CD14-positive monocyte (primary cell): ENCODE measurements around the gene ARVCF. TPM values are rescaled to one million over a fixed set of nuclear protein-coding genes. Genes with fewer than 3 reads are reported as not detected.

Experiments used
- DNase-seq, 3 donors: peaks; one replicate each; pipeline ENCODE4 v3.0.0-alpha.2; 2011 to 2022
- H2AFZ ChIP-seq: 2 replicates; pipeline ENCODE4 v1.6.0; 2012; ENCODE audit warnings: mild to moderate bottlenecking, low read depth, low read length, inconsistent platforms; ENCODE audit not compliant: insufficient read depth, poor library complexity, severe bottlenecking
- H3K27ac ChIP-seq, 2 donors: 1 replicate in 1 of 2; 2 replicates in 1 of 2; pipeline ENCODE4 v1.5.1; 2012 to 2013; ENCODE audit warnings: low read length in 2 of 2, control low read depth in 1 of 2, inconsistent platforms in 1 of 2, low read depth in 1 of 2, mild to moderate bottlenecking in 1 of 2
- H3K27me3 ChIP-seq, 2 donors: one replicate each; pipeline versions ENCODE4 v1.6.0 to v1.6.1; 2011 to 2013; ENCODE audit warnings: low read length in 2 of 2; ENCODE audit not compliant: control insufficient read depth in 2 of 2, insufficient read depth in 2 of 2
- H3K36me3 ChIP-seq, 2 donors: replicated peaks in 1 of 2; 1 replicate in 1 of 2; 2 replicates in 1 of 2; pipeline versions ENCODE4 v1.5.1 to v1.6.1; 2012 to 2013; ENCODE audit warnings: low read length in 2 of 2, control low read depth in 1 of 2, inconsistent platforms in 1 of 2, mild to moderate bottlenecking in 1 of 2; ENCODE audit not compliant: insufficient read depth in 2 of 2, control insufficient read depth in 1 of 2
- H3K4me1 ChIP-seq, 2 donors: 1 replicate in 1 of 2; 2 replicates in 1 of 2; pipeline versions ENCODE4 v1.5.1 to v1.6.1; 2012 to 2013; ENCODE audit warnings: low read length in 2 of 2, control low read depth in 1 of 2, inconsistent platforms in 1 of 2, mild to moderate bottlenecking in 1 of 2, moderate library complexity in 1 of 2; ENCODE audit not compliant: insufficient read depth in 2 of 2, control insufficient read depth in 1 of 2
- H3K4me2 ChIP-seq: replicated peaks from 2 replicates; pipeline ENCODE3; 2012; ENCODE audit warnings: low read length, moderate library complexity, mild to moderate bottlenecking; ENCODE audit not compliant: poor library complexity, severe bottlenecking; ENCODE audit errors: extremely low read depth
- H3K4me3 ChIP-seq, 3 experiments: fragments of 200-600 bp in 1 of 3; sonication (generic) in 1 of 3; replicated peaks in 1 of 3; 1 replicate in 2 of 3; 2 replicates in 1 of 3; pipeline ENCODE4 v1.5.1; 2011 to 2013; ENCODE audit warnings: low read length in 3 of 3, mild to moderate bottlenecking in 3 of 3, control low read depth in 2 of 3, low read depth in 2 of 3, inconsistent platforms in 1 of 3, moderate library complexity in 1 of 3
- H3K79me2 ChIP-seq: 2 replicates; pipeline ENCODE4 v1.6.0; 2012; ENCODE audit warnings: mild to moderate bottlenecking, control low read depth, inconsistent platforms, low read length, moderate library complexity; ENCODE audit not compliant: insufficient read depth
- H3K9ac ChIP-seq: 2 replicates; pipeline ENCODE4 v1.6.0; 2017; ENCODE audit warnings: low read length, mild to moderate bottlenecking; ENCODE audit not compliant: insufficient read depth, poor library complexity, severe bottlenecking
- H3K9me3 ChIP-seq, 2 donors: replicated peaks in 1 of 2; 1 replicate in 1 of 2; 2 replicates in 1 of 2; pipeline versions ENCODE4 v1.5.1 to v1.6.1; 2012 to 2013; ENCODE audit warnings: low read length in 2 of 2, control low read depth in 1 of 2; ENCODE audit not compliant: control insufficient read depth in 1 of 2, insufficient read depth in 1 of 2
- H4K20me1 ChIP-seq: 2 replicates; pipeline ENCODE4 v1.6.0; 2012; ENCODE audit warnings: mild to moderate bottlenecking, low read length, control low read depth, moderate library complexity; ENCODE audit not compliant: insufficient read depth
- H3K27ac Mint-ChIP-seq, 7 donors: one replicate each; pipeline ENCODE4 v1.8.0; 2020; ENCODE audit warnings: mild to moderate bottlenecking in 7 of 7, mixed read lengths in 7 of 7, moderate library complexity in 6 of 7, inconsistent platforms in 2 of 7
- H3K27me3 Mint-ChIP-seq, 3 donors: one replicate each; pipeline ENCODE4 v1.8.0; 2021 to 2022; ENCODE audit warnings: low read depth in 3 of 3, mild to moderate bottlenecking in 3 of 3, mixed read lengths in 3 of 3, moderate library complexity in 3 of 3, inconsistent platforms in 1 of 3
- H3K36me3 Mint-ChIP-seq, 2 donors: one replicate each; pipeline ENCODE4 v1.8.0; 2020; ENCODE audit warnings: mixed read lengths in 2 of 2, inconsistent platforms in 1 of 2, mild to moderate bottlenecking in 1 of 2
- H3K4me1 Mint-ChIP-seq: one replicate; pipeline ENCODE4 v1.8.0; 2020; ENCODE audit warnings: mild to moderate bottlenecking, mixed read lengths
- H3K4me3 Mint-ChIP-seq, 2 donors: one replicate each; pipeline ENCODE4 v1.8.0; 2020; ENCODE audit warnings: mild to moderate bottlenecking in 2 of 2, mixed read lengths in 2 of 2, moderate library complexity in 1 of 2
- H3K9me3 Mint-ChIP-seq, 7 donors: one replicate each; pipeline ENCODE4 v1.8.0; 2020 to 2022; ENCODE audit warnings: mixed read lengths in 7 of 7, mild to moderate bottlenecking in 6 of 7, moderate library complexity in 6 of 7, inconsistent platforms in 2 of 7
- CTCF ChIP-seq: fragments of 200-600 bp; IDR thresholded peaks from one replicate; pipeline ENCODE4 v1.8.0; 2022; ENCODE audit warnings: antibody characterized with exemption, mild to moderate bottlenecking
- WGBS: methylation state at CpG from one replicate; pipeline ENCODE4 v1.1.5; 2013; ENCODE audit warnings: missing lambda C conversion rate; ENCODE audit not compliant: insufficient coverage; 5-methylcytosine and 5-hydroxymethylcytosine counted together
- intact Hi-C, 2 donors: fragments of 100-400 bp; cut with micrococcal nuclease; formaldehyde crosslinking; loops; one replicate each; pipeline versions ENCODE4 v1.15.0 to v1.15.1; 2023
- polyA plus RNA-seq, 3 donors: library from polyadenylated mRNA; depleted of rRNA in 1 of 3; unstranded in 2 of 3; stranded (reverse) in 1 of 3; fragments of 300-500 nt in 2 of 3; fragments of >200 nt in 1 of 3; fragmentation: Illumina TruSeq in 2 of 3; gene quantifications; 1 replicate in 2 of 3; 2 replicates in 1 of 3; pipeline ENCODE4 v1.2.3, GENCODE V29; 2012 to 2021

The ARVCF gene
- polyA plus RNA-seq, 3 donors: 0.31 to 2.6 (median 0.44) TPM

- intact Hi-C loops: no loop called here
- no peaks in the 10 kb centered on the region for H3K9me3 ChIP-seq
- H3K9ac ChIP-seq: no peak overlapping the region
- H3K4me3 ChIP-seq: no peak overlapping the region
- H3K36me3 ChIP-seq: peaks cover 9 to 19% of the 10 kb centered on the region in 2 donors
- no peaks in the 10 kb centered on the region for H3K4me1 ChIP-seq
- H3K4me1 Mint-ChIP-seq: peaks cover 12% of the 10 kb centered on the region
- H3K27ac ChIP-seq: no peak overlapping the region
- H3K27me3 ChIP-seq: no peaks in the 10 kb centered on the region
- no peak overlapping the region for H2AFZ ChIP-seq
- peaks cover 9% of the 10 kb centered on the region for H3K79me2 ChIP-seq
- 100% methylated on average over 5 of the region's 9 CpGs for WGBS
- no peak for TF ChIP-seq CTCF
- H3K4me2 ChIP-seq: no peak overlapping the region
- peaks cover 84% of the 10 kb centered on the region for H4K20me1 ChIP-seq
- DNase-seq: no peak
- peaks cover 5 to 27% of the 10 kb centered on the region in 2 donors for H3K36me3 Mint-ChIP-seq
- H3K9me3 Mint-ChIP-seq: peaks cover 0 to 3% (median 0%) of the 10 kb centered on the region in 7 donors
- peaks cover 0 to 5% (median 0%) of the 10 kb centered on the region in 3 donors for H3K27me3 Mint-ChIP-seq
- H3K4me3 Mint-ChIP-seq: no peak overlapping the region
- no peak overlapping the region for H3K27ac Mint-ChIP-seq
These were observed 59.2 kb downstream of the ARVCF start for GRCh38 chr22:19957445-19957844.

GRCh38 chr22:19955241-19956128, 61.1 kb downstream of the ARVCF start:
- Histone ChIP-seq H3K27ac (no peak overlapping the region), H3K9me3 (no peaks in the 10 kb centered on the region), H3K36me3 (peaks cover 10 to 16% of the 10 kb centered on the region in 2 donors), H2AFZ (no peak overlapping the region), H3K79me2 (peaks cover 13% of the 10 kb centered on the region), H3K4me2 (no peak overlapping the region), H3K9ac (no peak overlapping the region), H3K4me3 (no peak overlapping the region), H4K20me1 (peaks cover 81% of the 10 kb centered on the region), H3K4me1 (no peaks in the 10 kb centered on the region), H3K27me3 (no peaks in the 10 kb centered on the region)
- 53% methylated on average over 18 of the region's 19 CpGs for WGBS
- Mint-ChIP-seq H3K9me3 (peaks cover 0 to 3% (median 0%) of the 10 kb centered on the region in 7 donors), H3K4me3 (no peak overlapping the region), H3K27me3 (peaks cover 0 to 3% (median 0%) of the 10 kb centered on the region in 3 donors), H3K27ac (no peak overlapping the region), H3K36me3 (peaks cover 12 to 31% of the 10 kb centered on the region in 2 donors), H3K4me1 (peaks cover 12% of the 10 kb centered on the region)
- TF ChIP-seq CTCF: no peak
- DNase-seq: no peak
- intact Hi-C loops: no loop called here
